Measurements from ENCODE around the gene MGMT. TPM values are rescaled to one million over a fixed set of nuclear protein-coding genes. Genes with fewer than 3 reads are reported as not detected.

The MGMT gene
- total and polyA plus RNA-seq, 2 experiments from 2014 or later, result 19.3 to 21.9 TPM

DNA sequence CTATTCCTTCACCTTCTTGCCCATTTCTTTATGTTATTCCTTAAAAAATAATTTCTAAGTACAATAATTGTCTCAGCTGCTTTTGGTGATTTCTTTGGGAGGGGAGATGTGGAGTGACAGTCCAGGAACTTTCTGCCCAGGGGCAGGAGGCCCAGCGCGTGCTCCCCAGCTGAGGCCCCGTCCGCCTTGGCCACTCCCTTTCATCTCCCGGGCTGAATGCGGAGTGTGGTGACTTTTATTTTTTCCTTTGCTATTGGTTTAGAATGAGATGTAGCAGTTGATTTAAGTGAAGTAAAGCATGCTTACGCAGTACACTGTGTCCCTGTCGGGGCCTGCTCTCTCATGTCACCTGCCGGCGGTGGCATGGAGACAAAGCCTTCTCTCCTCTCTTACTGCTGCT lies 141.6 kb downstream of the MGMT start:
- no peak overlapping the region for H3K4me3 ChIP-seq
- Mint-ChIP-seq H3K4me1 (peaks cover 29% of the 10 kb centered on the region), H3K27me3 (ENCODE audit: insufficient read depth, low read depth, poor library complexity) (peaks cover 3% of the 10 kb centered on the region), H3K9me3 (no peaks in the 10 kb centered on the region), H3K4me3 (no peak overlapping the region), H3K27ac (no peak overlapping the region), H3K36me3 (ENCODE audit: low read depth) (no peaks in the 10 kb centered on the region)
- H3K27ac ChIP-seq (ENCODE audit: low read depth), result no peak overlapping the region
- no peak overlapping the region for H3K4me2 ChIP-seq
- no peak for TF ChIP-seq EZH2 (IDR thresholded peaks at IDR 0.05; ENCODE audit: low read depth, unreplicated experiment)
- TF ChIP-seq ZNF331 (CRISPR knock-in tag; IDR thresholded peaks at IDR 0.05; ENCODE audit: low read depth), result no peak
- TF ChIP-seq ZNF114 (CRISPR knock-in tag; IDR thresholded peaks at IDR 0.05), result no peak
- TF ChIP-seq NANOG (IDR thresholded peaks at IDR 0.05; ENCODE audit: borderline replicate concordance), result no peak
- TF ChIP-seq CREB1 (CRISPR knock-in tag; IDR thresholded peaks at IDR 0.05; ENCODE audit: low read depth), result no peak
- TF ChIP-seq, protein P1, sequence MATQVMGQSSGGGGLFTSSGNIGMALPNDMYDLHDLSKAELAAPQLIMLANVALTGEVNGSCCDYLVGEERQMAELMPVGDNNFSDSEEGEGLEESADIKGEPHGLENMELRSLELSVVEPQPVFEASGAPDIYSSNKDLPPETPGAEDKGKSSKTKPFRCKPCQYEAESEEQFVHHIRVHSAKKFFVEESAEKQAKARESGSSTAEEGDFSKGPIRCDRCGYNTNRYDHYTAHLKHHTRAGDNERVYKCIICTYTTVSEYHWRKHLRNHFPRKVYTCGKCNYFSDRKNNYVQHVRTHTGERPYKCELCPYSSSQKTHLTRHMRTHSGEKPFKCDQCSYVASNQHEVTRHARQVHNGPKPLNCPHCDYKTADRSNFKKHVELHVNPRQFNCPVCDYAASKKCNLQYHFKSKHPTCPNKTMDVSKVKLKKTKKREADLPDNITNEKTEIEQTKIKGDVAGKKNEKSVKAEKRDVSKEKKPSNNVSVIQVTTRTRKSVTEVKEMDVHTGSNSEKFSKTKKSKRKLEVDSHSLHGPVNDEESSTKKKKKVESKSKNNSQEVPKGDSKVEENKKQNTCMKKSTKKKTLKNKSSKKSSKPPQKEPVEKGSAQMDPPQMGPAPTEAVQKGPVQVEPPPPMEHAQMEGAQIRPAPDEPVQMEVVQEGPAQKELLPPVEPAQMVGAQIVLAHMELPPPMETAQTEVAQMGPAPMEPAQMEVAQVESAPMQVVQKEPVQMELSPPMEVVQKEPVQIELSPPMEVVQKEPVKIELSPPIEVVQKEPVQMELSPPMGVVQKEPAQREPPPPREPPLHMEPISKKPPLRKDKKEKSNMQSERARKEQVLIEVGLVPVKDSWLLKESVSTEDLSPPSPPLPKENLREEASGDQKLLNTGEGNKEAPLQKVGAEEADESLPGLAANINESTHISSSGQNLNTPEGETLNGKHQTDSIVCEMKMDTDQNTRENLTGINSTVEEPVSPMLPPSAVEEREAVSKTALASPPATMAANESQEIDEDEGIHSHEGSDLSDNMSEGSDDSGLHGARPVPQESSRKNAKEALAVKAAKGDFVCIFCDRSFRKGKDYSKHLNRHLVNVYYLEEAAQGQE (IDR thresholded peaks at IDR 0.05; ENCODE audit: unreplicated experiment), result no peak
- no peak for TF ChIP-seq JUNB (IDR thresholded peaks at IDR 0.05; ENCODE audit: unreplicated experiment)
- TF ChIP-seq, protein P2, sequence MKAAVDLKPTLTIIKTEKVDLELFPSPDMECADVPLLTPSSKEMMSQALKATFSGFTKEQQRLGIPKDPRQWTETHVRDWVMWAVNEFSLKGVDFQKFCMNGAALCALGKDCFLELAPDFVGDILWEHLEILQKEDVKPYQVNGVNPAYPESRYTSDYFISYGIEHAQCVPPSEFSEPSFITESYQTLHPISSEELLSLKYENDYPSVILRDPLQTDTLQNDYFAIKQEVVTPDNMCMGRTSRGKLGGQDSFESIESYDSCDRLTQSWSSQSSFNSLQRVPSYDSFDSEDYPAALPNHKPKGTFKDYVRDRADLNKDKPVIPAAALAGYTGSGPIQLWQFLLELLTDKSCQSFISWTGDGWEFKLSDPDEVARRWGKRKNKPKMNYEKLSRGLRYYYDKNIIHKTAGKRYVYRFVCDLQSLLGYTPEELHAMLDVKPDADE (IDR thresholded peaks at IDR 0.05), result no peak
- TF ChIP-seq STAT1 (IDR thresholded peaks at IDR 0.05; ENCODE audit: unreplicated experiment), result no peak
- no peaks in the 10 kb centered on the region for H3F3A ChIP-seq (replicated peaks; ENCODE audit: low read depth)
- H3K4me1 ChIP-seq (ENCODE audit: insufficient read depth), result 0 out of 2 replicates have a peak, but pooled peaks cover 5% of the 10 kb centered on the region
- no peaks in the 10 kb centered on the region; the same call in 1 of the 2 replicates for H3K79me2 ChIP-seq (replicated peaks; ENCODE audit: insufficient read depth)
- H4K20me1 ChIP-seq (replicated peaks; ENCODE audit: insufficient read depth), result no peaks in the 10 kb centered on the region
- 0 out of 2 replicates have a peak, but pooled peaks cover 8% of the 10 kb centered on the region for H3K9me2 ChIP-seq (ENCODE audit: insufficient read depth)
- no peaks in the 10 kb centered on the region for H3K27me3 ChIP-seq (ENCODE audit: insufficient read depth)
- no peaks in the 10 kb centered on the region for H3K36me3 ChIP-seq (ENCODE audit: insufficient read depth)
- DNase-seq (ENCODE audit: low spot score) (no peak), ATAC-seq (no peak)
- H2AFZ ChIP-seq, result no peak overlapping the region

DNA sequence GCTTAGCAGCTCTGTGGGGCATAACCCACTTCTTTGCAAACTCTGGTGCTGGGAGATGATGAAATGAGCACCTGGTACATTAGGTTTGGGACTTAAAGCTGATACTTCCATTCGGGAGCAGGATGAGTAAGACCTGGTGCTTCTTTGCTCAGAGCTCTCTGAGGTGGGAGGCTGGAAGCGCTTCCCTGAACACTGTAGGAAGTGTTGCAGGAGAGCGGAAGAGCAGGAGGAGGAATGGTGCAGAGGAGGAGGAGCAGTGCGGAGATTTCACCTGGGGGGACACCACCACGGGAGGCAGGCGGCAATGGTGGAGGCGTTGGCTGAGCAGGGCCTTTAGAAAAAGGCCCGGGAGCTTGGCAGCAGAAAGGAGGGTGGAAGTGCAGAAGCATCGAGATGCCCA lies 142.5 kb downstream of the MGMT start:
- Histone ChIP-seq H3K4me1 (ENCODE audit: insufficient read depth) (0 out of 2 replicates have a peak, but pooled peaks cover 5% of the 10 kb centered on the region), H3K27ac (ENCODE audit: low read depth) (no peak overlapping the region), H3K27me3 (ENCODE audit: insufficient read depth) (no peaks in the 10 kb centered on the region), H3K9me2 (ENCODE audit: insufficient read depth) (0 out of 2 replicates have a peak, but pooled peaks cover 8% of the 10 kb centered on the region), H3F3A (replicated peaks; ENCODE audit: low read depth) (no peaks in the 10 kb centered on the region), H3K4me2 (no peak overlapping the region), H2AFZ (no peak overlapping the region), H3K4me3 (no peak overlapping the region), H4K20me1 (replicated peaks; ENCODE audit: insufficient read depth) (no peaks in the 10 kb centered on the region), H3K79me2 (replicated peaks; ENCODE audit: insufficient read depth) (no peaks in the 10 kb centered on the region; the same call in 1 of the 2 replicates), H3K36me3 (ENCODE audit: insufficient read depth) (no peaks in the 10 kb centered on the region)
- H3K4me1 Mint-ChIP-seq, result peaks cover 22% of the 10 kb centered on the region
- no peak for DNase-seq (ENCODE audit: low spot score)
- no peak overlapping the region for H3K27ac Mint-ChIP-seq
- ATAC-seq, result no peak
- H3K27me3 Mint-ChIP-seq (ENCODE audit: insufficient read depth, low read depth, poor library complexity), result peaks cover 3% of the 10 kb centered on the region
- no peak overlapping the region for H3K4me3 Mint-ChIP-seq
- H3K9me3 Mint-ChIP-seq, result no peaks in the 10 kb centered on the region
- no peaks in the 10 kb centered on the region for H3K36me3 Mint-ChIP-seq (ENCODE audit: low read depth)
- TF ChIP-seq ZNF114 (CRISPR knock-in tag; IDR thresholded peaks at IDR 0.05), result no peak
- TF ChIP-seq, protein P3, sequence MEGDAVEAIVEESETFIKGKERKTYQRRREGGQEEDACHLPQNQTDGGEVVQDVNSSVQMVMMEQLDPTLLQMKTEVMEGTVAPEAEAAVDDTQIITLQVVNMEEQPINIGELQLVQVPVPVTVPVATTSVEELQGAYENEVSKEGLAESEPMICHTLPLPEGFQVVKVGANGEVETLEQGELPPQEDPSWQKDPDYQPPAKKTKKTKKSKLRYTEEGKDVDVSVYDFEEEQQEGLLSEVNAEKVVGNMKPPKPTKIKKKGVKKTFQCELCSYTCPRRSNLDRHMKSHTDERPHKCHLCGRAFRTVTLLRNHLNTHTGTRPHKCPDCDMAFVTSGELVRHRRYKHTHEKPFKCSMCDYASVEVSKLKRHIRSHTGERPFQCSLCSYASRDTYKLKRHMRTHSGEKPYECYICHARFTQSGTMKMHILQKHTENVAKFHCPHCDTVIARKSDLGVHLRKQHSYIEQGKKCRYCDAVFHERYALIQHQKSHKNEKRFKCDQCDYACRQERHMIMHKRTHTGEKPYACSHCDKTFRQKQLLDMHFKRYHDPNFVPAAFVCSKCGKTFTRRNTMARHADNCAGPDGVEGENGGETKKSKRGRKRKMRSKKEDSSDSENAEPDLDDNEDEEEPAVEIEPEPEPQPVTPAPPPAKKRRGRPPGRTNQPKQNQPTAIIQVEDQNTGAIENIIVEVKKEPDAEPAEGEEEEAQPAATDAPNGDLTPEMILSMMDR (conservative IDR thresholded peaks at IDR 0.05; ENCODE audit: low read depth in 2 of 2), result no peak
- TF ChIP-seq NANOG (IDR thresholded peaks at IDR 0.05; ENCODE audit: borderline replicate concordance), result no peak
- no peak for TF ChIP-seq JUNB (IDR thresholded peaks at IDR 0.05; ENCODE audit: unreplicated experiment)
- no peak for TF ChIP-seq ZNF331 (CRISPR knock-in tag; IDR thresholded peaks at IDR 0.05; ENCODE audit: low read depth)
- TF ChIP-seq EZH2 (IDR thresholded peaks at IDR 0.05; ENCODE audit: low read depth, unreplicated experiment), result no peak
- no peak for TF ChIP-seq STAT1 (IDR thresholded peaks at IDR 0.05; ENCODE audit: unreplicated experiment)
- TF ChIP-seq, protein P2 (IDR thresholded peaks at IDR 0.05), result no peak
- TF ChIP-seq POLR2AphosphoS5 (IDR thresholded peaks at IDR 0.05; ENCODE audit: low read depth), result no peak
- no peak for TF ChIP-seq EZH2phosphoT487 (IDR thresholded peaks at IDR 0.05; ENCODE audit: unreplicated experiment)
- no peak for TF ChIP-seq CREB1 (CRISPR knock-in tag; IDR thresholded peaks at IDR 0.05; ENCODE audit: low read depth)
